ENCODE measurements around the gene EFNA5. TPM values are rescaled to one million over a fixed set of nuclear protein-coding genes. Genes with fewer than 3 reads are reported as not detected.

The EFNA5 gene
- total RNA-seq, 1 experiment from 2014 or later, result 216 TPM

GRCh38 chr5:107564931-107565372, 105.8 kb downstream of the EFNA5 start:
- peaks cover 30% of the 10 kb centered on the region for H3K36me3 Mint-ChIP-seq (ENCODE audit: insufficient read depth, unreplicated experiment)

GRCh38 chr5:107563959-107564544, 106.7 kb downstream of the EFNA5 start:
- intact Hi-C loops (cut with micrococcal nuclease; ENCODE audit: unreplicated experiment), result no loop called here
- Mint-ChIP-seq H3K27me3 (ENCODE audit: unreplicated experiment) (no peaks in the 10 kb centered on the region), H3K36me3 (ENCODE audit: insufficient read depth, unreplicated experiment) (peaks cover 25% of the 10 kb centered on the region), H3K4me1 (ENCODE audit: low read depth, unreplicated experiment) (peaks cover 84% of the 10 kb centered on the region), H3K27ac (ENCODE audit: unreplicated experiment) (peak overlapping the region; percentile 88), H3K4me3 (ENCODE audit: low read depth, unreplicated experiment) (peak overlapping the region; percentile 60), H3K9me3 (ENCODE audit: low read depth, unreplicated experiment) (no peaks in the 10 kb centered on the region)
- TF ChIP-seq CTCF (IDR thresholded peaks at IDR 0.05; ENCODE audit: unreplicated experiment), result no peak
- CTCF ChIA-PET, result interaction anchor here (2.1 kb wide), 1 partner anchor 8 kb away, joined by 16 read pairs; no protein-coding TSS in a partner anchor
- no TSS peak for BruUV-seq (replicated peaks)
- DNase-seq, result no peak

More at GRCh38 chr5:107564931-107565372, 105.8 kb downstream of the EFNA5 start:
- H3K4me3 Mint-ChIP-seq (ENCODE audit: low read depth, unreplicated experiment), result peak overlapping the region; percentile 60
- H3K27ac Mint-ChIP-seq (ENCODE audit: unreplicated experiment), result peak overlapping the region; percentile 88
- intact Hi-C loops (cut with micrococcal nuclease; ENCODE audit: unreplicated experiment), result no loop called here
- no peaks in the 10 kb centered on the region for H3K9me3 Mint-ChIP-seq (ENCODE audit: low read depth, unreplicated experiment)
- no peak for TF ChIP-seq CTCF (IDR thresholded peaks at IDR 0.05; ENCODE audit: unreplicated experiment)
- CTCF ChIA-PET, result interaction anchor here (0.6 kb wide), 1 partner anchor 9 kb away, joined by 3 read pairs; no protein-coding TSS in a partner anchor
- DNase-seq, result no peak
- no TSS peak for BruUV-seq (replicated peaks)
- H3K27me3 Mint-ChIP-seq (ENCODE audit: unreplicated experiment), result no peaks in the 10 kb centered on the region
- peaks cover 77% of the 10 kb centered on the region for H3K4me1 Mint-ChIP-seq (ENCODE audit: low read depth, unreplicated experiment)

GRCh38 chr5:107560377-107560776, 110.4 kb downstream of the EFNA5 start:
- Mint-ChIP-seq H3K4me3 (ENCODE audit: low read depth, unreplicated experiment) (peak overlapping the region; percentile 45), H3K36me3 (ENCODE audit: insufficient read depth, unreplicated experiment) (peaks cover 47% of the 10 kb centered on the region), H3K4me1 (ENCODE audit: low read depth, unreplicated experiment) (peaks cover 90% of the 10 kb centered on the region), H3K9me3 (ENCODE audit: low read depth, unreplicated experiment) (no peaks in the 10 kb centered on the region), H3K27ac (ENCODE audit: unreplicated experiment) (peak overlapping the region; percentile 62), H3K27me3 (ENCODE audit: unreplicated experiment) (no peaks in the 10 kb centered on the region)
- CTCF ChIA-PET, result interaction anchor here (1.0 kb wide), 1 partner anchor 16 kb away, joined by 3 read pairs; no protein-coding TSS in a partner anchor
- TF ChIP-seq CTCF (IDR thresholded peaks at IDR 0.05; ENCODE audit: unreplicated experiment), result no peak
- DNase-seq, result no peak
- BruUV-seq (replicated peaks), result no TSS peak
- intact Hi-C loops (cut with micrococcal nuclease; ENCODE audit: unreplicated experiment), result no loop called here

GRCh38 chr5:107558823-107559375, 111.8 kb downstream of the EFNA5 start:
- H3K27me3 Mint-ChIP-seq (ENCODE audit: unreplicated experiment), result no peaks in the 10 kb centered on the region
- H3K36me3 Mint-ChIP-seq (ENCODE audit: insufficient read depth, unreplicated experiment), result peaks cover 46% of the 10 kb centered on the region
- no TSS peak for BruUV-seq (replicated peaks)
- H3K27ac Mint-ChIP-seq (ENCODE audit: unreplicated experiment), result peak overlapping the region; percentile 75
- no peak for TF ChIP-seq CTCF (IDR thresholded peaks at IDR 0.05; ENCODE audit: unreplicated experiment)
- H3K4me3 Mint-ChIP-seq (ENCODE audit: low read depth, unreplicated experiment), result no peak overlapping the region
- no peaks in the 10 kb centered on the region for H3K9me3 Mint-ChIP-seq (ENCODE audit: low read depth, unreplicated experiment)
- no peak for DNase-seq
- CTCF ChIA-PET, result interaction anchor here (0.8 kb wide), 1 partner anchor 82 kb away, joined by 3 read pairs; no protein-coding TSS in a partner anchor
- H3K4me1 Mint-ChIP-seq (ENCODE audit: low read depth, unreplicated experiment), result peaks cover 92% of the 10 kb centered on the region
- intact Hi-C loops (cut with micrococcal nuclease; ENCODE audit: unreplicated experiment), result loop anchor here (5.0 kb wide), 2 partner anchors 172 to 1188 kb away; partner anchors contain the start of gene FER

Measured in Calu3 (cell line).